NT2/D1 (cell line): Measurements from ENCODE around the gene ADGRL3.

Experiments used
- SUZ12 ChIP-seq: IDR thresholded peaks from 2 replicates; pipeline ENCODE4 v1.6.1; 2011; ENCODE audit not compliant: insufficient read length, insufficient read depth; ENCODE audit errors: extremely low read depth
- ZNF274 ChIP-seq: IDR thresholded peaks from 2 replicates; pipeline ENCODE4 v1.6.1; 2011; ENCODE audit warnings: mild to moderate bottlenecking, low read depth, low read length

- no peak for TF ChIP-seq ZNF274
- TF ChIP-seq SUZ12 = no peak
These were observed 723.1 kb downstream of the ADGRL3 start for GRCh38 chr4:61923179-61923578.
